Suppressor macrophage treated with lipopolysaccharide for 4 hours (primary cell): ENCODE data around the gene DNM1.

Experiments used
- DNase-seq: peaks from one replicate; pipeline ENCODE4 v3.0.0-alpha.2; 2020

DNM1 gene

GRCh38 chr9:128203024-128203706 is at the start of gene DNM1:
DNM1 (plus strand) TSS chr9:128203379; CDS start chr9:128203471, 92 bp downstream.
- DNase-seq, result peak; percentile 84

- no peak for DNase-seq
Measured at GRCh38 chr9:128153947-128154695, 49.1 kb upstream of the DNM1 start.

GRCh38 chr9:128155736-128156500 is 47.3 kb upstream of the DNM1 start:
- no peak for DNase-seq

GRCh38 chr9:128159522-128159783 is 43.7 kb upstream of the DNM1 start:
- peak; percentile 30 for DNase-seq

GRCh38 chr9:128159784-128160602 is 43.2 kb upstream of the DNM1 start, which contains the start of gene BBLN:
BBLN (plus strand) TSS chr9:128160265; CDS start chr9:128160408, 143 bp downstream.
- peak; percentile 95 for DNase-seq

GRCh38 chr9:128160603-128160987 is 42.6 kb upstream of the DNM1 start:
- DNase-seq, result peak; percentile 41

- no peak for DNase-seq
Measured at GRCh38 chr9:128161215-128161902, 41.8 kb upstream of the DNM1 start.

- DNase-seq, result no peak
Measured at GRCh38 chr9:128162215-128163026, 40.8 kb upstream of the DNM1 start.

GRCh38 chr9:128163027-128163515 is 40.1 kb upstream of the DNM1 start:
- no peak for DNase-seq

- no peak for DNase-seq
Measured at GRCh38 chr9:128163523-128164306, 39.5 kb upstream of the DNM1 start.

GRCh38 chr9:128164307-128164885 is 38.8 kb upstream of the DNM1 start:
- peak; percentile 25 for DNase-seq

GRCh38 chr9:128166169-128166568 is 37.0 kb upstream of the DNM1 start:
- no peak for DNase-seq

GRCh38 chr9:128167209-128167608 is 36.0 kb upstream of the DNM1 start:
- DNase-seq, result no peak

- DNase-seq, result no peak
Measured at GRCh38 chr9:128168731-128169308, 34.4 kb upstream of the DNM1 start.

- DNase-seq, result no peak
Measured at GRCh38 chr9:128169492-128169891, 33.7 kb upstream of the DNM1 start.

- no peak for DNase-seq
Measured at GRCh38 chr9:128169925-128170324, 33.3 kb upstream of the DNM1 start.

GRCh38 chr9:128174062-128174461 is 29.1 kb upstream of the DNM1 start:
- DNase-seq, result no peak

- DNase-seq, result no peak
Measured at GRCh38 chr9:128175102-128175563, 28.0 kb upstream of the DNM1 start.

GRCh38 chr9:128175726-128176125 is 27.5 kb upstream of the DNM1 start:
- DNase-seq, result no peak
